Esophagus muscularis mucosa (tissue), 4 donors: ENCODE results near the gene NELFB. TPM values are rescaled to one million over a fixed set of nuclear protein-coding genes. Genes with fewer than 3 reads are reported as not detected.

Experiments used
- DNase-seq: peaks from one replicate; pipeline ENCODE4 v3.0.0-alpha.2; 2017; ENCODE audit errors: extremely low spot score
- H3K27ac ChIP-seq, 4 donors: fragments of 200-600 bp; sonication (generic); replicated peaks in 1 of 4; 1 replicate in 3 of 4; 2 replicates in 1 of 4; pipeline ENCODE4 v1.5.1; 2016 to 2019; ENCODE audit warnings: mild to moderate bottlenecking in 1 of 4
- H3K27me3 ChIP-seq, 4 donors: fragments of 200-600 bp; sonication (generic); one replicate each; pipeline versions ENCODE4 v1.5.1 to v1.6.0; 2016 to 2019
- H3K36me3 ChIP-seq, 4 donors: fragments of 200-600 bp; sonication (generic); one replicate each; pipeline ENCODE4 v1.5.1; 2016 to 2019
- H3K4me1 ChIP-seq, 4 donors: fragments of 200-600 bp; sonication (generic); one replicate each; pipeline ENCODE4 v1.5.1; 2016 to 2019
- H3K4me3 ChIP-seq, 4 donors: fragments of 200-600 bp; sonication (generic); 1 replicate in 2 of 4; 2 replicates in 2 of 4; pipeline ENCODE4 v1.5.1; 2016 to 2019; ENCODE audit warnings: mild to moderate bottlenecking in 4 of 4, moderate library complexity in 1 of 4
- H3K9me3 ChIP-seq, 4 donors: fragments of 200-600 bp; sonication (generic); 1 replicate in 3 of 4; 2 replicates in 1 of 4; pipeline ENCODE4 v1.5.1; 2016 to 2019
- CTCF ChIP-seq, 3 experiments: fragments of 200-600 bp in 2 of 3; fragments of 450-650 bp in 1 of 3; sonication (generic) in 2 of 3; IDR thresholded peaks; one replicate each; pipeline ENCODE4 v1.5.1; 2017 to 2019; ENCODE audit warnings: antibody characterized with exemption in 3 of 3, mild to moderate bottlenecking in 2 of 3, moderate library complexity in 1 of 3
- EP300 ChIP-seq: sonication (generic); formaldehyde crosslinking; IDR thresholded peaks from one replicate; pipeline ENCODE4 v1.6.1; 2017; ENCODE audit warnings: antibody characterized with exemption
- POLR2A ChIP-seq: fragments of 450-650 bp; IDR thresholded peaks from one replicate; pipeline ENCODE4 v1.6.1; 2017; ENCODE audit warnings: antibody characterized with exemption, moderate library complexity, mild to moderate bottlenecking, low read depth
- POLR2AphosphoS5 ChIP-seq, 2 donors: sonication (generic); formaldehyde crosslinking; IDR thresholded peaks; one replicate each; pipeline ENCODE4 v1.6.1; 2017; ENCODE audit warnings: antibody characterized with exemption in 2 of 2
- WGBS: methylation state at CpG from one replicate; pipeline ENCODE4 v1.1.5; 2018; 5-methylcytosine and 5-hydroxymethylcytosine counted together
- intact Hi-C: fragments of 100-400 bp; cut with DNase I; formaldehyde crosslinking; loops from one replicate; pipeline ENCODE4 v1.15.1; 2023
- total RNA-seq, 4 donors: library from RNA; depleted of rRNA; stranded (reverse); fragments of >200 nt; gene quantifications; one replicate each; pipeline versions ENCODE4 v1.1.0 to v1.2.1, GENCODE V29; 2016

NELFB gene
- total RNA-seq, 4 donors from 2014 or later = 26.6 to 73.2 (median 48.8) TPM

- peaks cover 0 to 26% (median 13%) of the 10 kb centered on the region in 4 donors for H3K36me3 ChIP-seq
- 54% methylated on average over 16 of the region's 36 CpGs for WGBS
Observed at GRCh38 chr9:137217276-137218211, 37.6 kb upstream of the NELFB start.

GRCh38 chr9:137218212-137218753 is 36.8 kb upstream of the NELFB start:
- Histone ChIP-seq H3K9me3 (no peaks in the 10 kb centered on the region), H3K36me3 (peaks cover 0 to 26% (median 13%) of the 10 kb centered on the region in 4 donors), H3K4me1 (peaks cover 24 to 44% (median 29%) of the 10 kb centered on the region in 4 donors), H3K27ac (no peak overlapping the region), H3K27me3 (no peaks in the 10 kb centered on the region), H3K4me3 (no peak overlapping the region)
- intact Hi-C loops = no loop called here
- DNase-seq = no peak
- no peak for TF ChIP-seq POLR2A
- TF ChIP-seq EP300 = no peak
- WGBS = 100% methylated on average over 1 of the region's 30 CpGs

More at GRCh38 chr9:137217276-137218211, 37.6 kb upstream of the NELFB start:
- no peak for DNase-seq
- H3K27me3 ChIP-seq = no peaks in the 10 kb centered on the region
- intact Hi-C loops = no loop called here
- no peak for TF ChIP-seq POLR2A
- no peak for TF ChIP-seq CTCF (IDR thresholded peaks at IDR 0.05)
- TF ChIP-seq EP300 = no peak
- no peak for TF ChIP-seq POLR2AphosphoS5 (IDR thresholded peaks at IDR 0.05)
- H3K4me3 ChIP-seq = peak overlapping the region in 2 of 4 donors; percentile 22 to 45
- H3K4me1 ChIP-seq = peaks cover 18 to 38% (median 23%) of the 10 kb centered on the region in 4 donors
- no peak overlapping the region for H3K27ac ChIP-seq
- no peaks in the 10 kb centered on the region for H3K9me3 ChIP-seq

DNA sequence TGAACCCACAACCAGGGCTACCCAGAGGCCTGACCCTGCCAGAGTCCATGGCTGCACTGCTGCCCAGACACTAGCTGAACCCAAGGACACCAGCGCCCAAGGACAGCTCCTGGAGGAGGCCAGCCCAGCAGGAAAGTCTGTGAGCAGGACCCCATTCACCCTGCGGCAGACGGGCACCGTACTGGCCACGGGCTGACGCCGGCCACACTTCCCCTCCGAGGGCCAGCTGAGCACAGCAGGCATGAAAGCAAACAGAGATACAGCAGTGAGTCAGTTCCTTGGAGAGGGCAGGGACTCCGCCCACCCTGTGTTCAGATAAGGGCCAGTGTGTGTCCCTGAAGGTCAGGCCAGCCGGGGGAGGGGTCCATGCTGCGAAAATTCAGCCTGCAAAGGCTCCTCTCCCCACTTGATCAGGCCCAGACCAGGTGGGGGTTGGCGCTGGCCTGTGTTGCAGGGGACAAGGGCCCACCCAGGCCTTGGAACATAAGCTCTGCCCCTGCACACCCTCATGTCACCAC is 36.3 kb upstream of the NELFB start:
- H3K36me3 ChIP-seq = peaks cover 0 to 25% (median 12%) of the 10 kb centered on the region in 4 donors
- no peaks in the 10 kb centered on the region for H3K9me3 ChIP-seq
- no peaks in the 10 kb centered on the region for H3K27me3 ChIP-seq
- intact Hi-C loops = no loop called here
- no peak for DNase-seq
- WGBS = 76% methylated on average over 3 of the region's 12 CpGs
- TF ChIP-seq CTCF (IDR thresholded peaks at IDR 0.05) (no peak), EP300 (no peak), POLR2A (no peak)
- H3K4me3 ChIP-seq = no peak overlapping the region
- no peak overlapping the region for H3K27ac ChIP-seq
- peaks cover 25 to 46% (median 30%) of the 10 kb centered on the region in 4 donors for H3K4me1 ChIP-seq

DNA sequence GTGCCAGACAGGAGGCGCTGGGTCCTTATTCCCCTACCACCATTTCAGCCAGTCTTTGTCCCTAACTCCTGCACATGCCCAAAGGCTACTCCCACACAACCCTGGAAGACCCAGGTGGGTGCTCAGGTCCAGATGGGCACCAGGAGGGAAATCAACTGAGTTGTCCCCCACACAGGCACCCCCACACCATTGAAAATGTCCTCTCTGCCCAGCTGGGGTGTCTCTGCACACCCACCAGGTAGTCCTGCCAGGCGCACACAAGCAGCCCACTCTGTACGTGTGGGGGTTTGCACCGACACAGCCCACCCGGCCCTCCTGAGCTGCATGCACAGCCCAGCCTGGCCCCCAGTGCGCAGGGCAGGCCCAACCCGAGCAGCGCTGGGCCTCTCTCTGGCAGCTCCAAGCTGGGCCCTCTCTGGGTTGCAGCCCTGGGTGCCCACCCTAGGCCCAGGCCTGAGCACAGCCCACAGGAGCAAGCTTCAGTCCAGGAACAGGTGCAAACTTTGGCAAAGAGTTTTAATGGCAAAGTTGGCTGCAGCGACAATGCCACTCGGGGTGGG is 35.3 kb upstream of the NELFB start:
- Histone ChIP-seq H3K4me1 (peaks cover 30 to 51% (median 36%) of the 10 kb centered on the region in 4 donors), H3K27ac (no peak overlapping the region), H3K4me3 (no peak overlapping the region), H3K36me3 (peaks cover 0 to 18% (median 8%) of the 10 kb centered on the region in 4 donors), H3K9me3 (no peaks in the 10 kb centered on the region), H3K27me3 (no peaks in the 10 kb centered on the region)
- DNase-seq = no peak
- 90% methylated on average over 2 of the region's 10 CpGs for WGBS
- TF ChIP-seq POLR2A (no peak), CTCF (IDR thresholded peaks at IDR 0.05) (no peak), EP300 (no peak), POLR2AphosphoS5 (IDR thresholded peaks at IDR 0.05) (no peak)
- intact Hi-C loops = loop anchor here (2.0 to 5.0 kb wide), 2 partner anchors 19 to 33 kb away; partner anchors contain the start of genes ANAPC2, SSNA1 and TPRN
